Breast epithelium (tissue), 3 donors: ENCODE results near the gene RABEPK.
"Not testable (repeated sequence)": the region's sequence is repeated elsewhere in the genome, so short reads cannot be mapped to it uniquely, and the experiment has no call there.

ENCODE experiments used
- CTCF ChIP-seq, 3 donors: fragments of 450-650 bp; IDR thresholded peaks; one replicate each; pipeline ENCODE4 v1.5.1; 2016 to 2017; ENCODE audit warnings: antibody characterized with exemption in 3 of 3, mild to moderate bottlenecking in 3 of 3, moderate library complexity in 3 of 3
- POLR2AphosphoS5 ChIP-seq, 3 donors: sonication (generic); formaldehyde crosslinking; IDR thresholded peaks; one replicate each; pipeline ENCODE4 v1.6.1; 2017; ENCODE audit warnings: antibody characterized with exemption in 3 of 3

- not testable (repeated sequence) for TF ChIP-seq CTCF, POLR2AphosphoS5 (IDR thresholded peaks at IDR 0.05)
Observed at GRCh38 chr9:125224858-125225257, 24.5 kb downstream of the RABEPK start.
